GM10248 (cell line): ENCODE results near the gene AMHR2.
"Not testable (repeated sequence)": the region's sequence is repeated elsewhere in the genome, so short reads cannot be mapped to it uniquely, and the experiment has no call there.

Experiments
- CTCF ChIA-PET: fragments of 300-600 bp; sonication (Branson Sonifier 250); formaldehyde crosslinking; extraction: SDS; loops from one replicate; lab custom pipeline; 2021; ENCODE audit warnings: antibody characterized with exemption; lab: Yijun Ruan, JAX
- POLR2A ChIA-PET: fragments of 350-650 bp; sonication (Branson Sonifier 250); formaldehyde crosslinking; extraction: SDS; loops from one replicate; lab custom pipeline; 2020; ENCODE audit warnings: antibody characterized with exemption; lab: Yijun Ruan, JAX
- DNase-seq: peaks from one replicate; pipeline ENCODE4 v3.0.0; 2012; ENCODE audit errors: extremely low spot score
- TF ChIP-seq, protein P1 (sequence below): IDR thresholded peaks from 2 replicates; pipeline ENCODE4 v1.5.1; 2012; ENCODE audit warnings: mild to moderate bottlenecking, low read depth; ENCODE audit errors: extremely low read depth, missing control alignments, control extremely low read depth

AMHR2 gene

GRCh38 chr12:53425515-53426150 is 2.0 kb downstream of the AMHR2 start:
- POLR2A ChIA-PET = no interaction called here
- TF ChIP-seq, protein P1, sequence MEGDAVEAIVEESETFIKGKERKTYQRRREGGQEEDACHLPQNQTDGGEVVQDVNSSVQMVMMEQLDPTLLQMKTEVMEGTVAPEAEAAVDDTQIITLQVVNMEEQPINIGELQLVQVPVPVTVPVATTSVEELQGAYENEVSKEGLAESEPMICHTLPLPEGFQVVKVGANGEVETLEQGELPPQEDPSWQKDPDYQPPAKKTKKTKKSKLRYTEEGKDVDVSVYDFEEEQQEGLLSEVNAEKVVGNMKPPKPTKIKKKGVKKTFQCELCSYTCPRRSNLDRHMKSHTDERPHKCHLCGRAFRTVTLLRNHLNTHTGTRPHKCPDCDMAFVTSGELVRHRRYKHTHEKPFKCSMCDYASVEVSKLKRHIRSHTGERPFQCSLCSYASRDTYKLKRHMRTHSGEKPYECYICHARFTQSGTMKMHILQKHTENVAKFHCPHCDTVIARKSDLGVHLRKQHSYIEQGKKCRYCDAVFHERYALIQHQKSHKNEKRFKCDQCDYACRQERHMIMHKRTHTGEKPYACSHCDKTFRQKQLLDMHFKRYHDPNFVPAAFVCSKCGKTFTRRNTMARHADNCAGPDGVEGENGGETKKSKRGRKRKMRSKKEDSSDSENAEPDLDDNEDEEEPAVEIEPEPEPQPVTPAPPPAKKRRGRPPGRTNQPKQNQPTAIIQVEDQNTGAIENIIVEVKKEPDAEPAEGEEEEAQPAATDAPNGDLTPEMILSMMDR = no peak
- CTCF ChIA-PET = interaction anchor here (0.6 to 14.6 kb wide), 4 partner anchors 8 to 103 kb away, joined by 3 to 381 read pairs (median 36); partner anchors contain the start of gene AAAS
- DNase-seq = no peak

DNA sequence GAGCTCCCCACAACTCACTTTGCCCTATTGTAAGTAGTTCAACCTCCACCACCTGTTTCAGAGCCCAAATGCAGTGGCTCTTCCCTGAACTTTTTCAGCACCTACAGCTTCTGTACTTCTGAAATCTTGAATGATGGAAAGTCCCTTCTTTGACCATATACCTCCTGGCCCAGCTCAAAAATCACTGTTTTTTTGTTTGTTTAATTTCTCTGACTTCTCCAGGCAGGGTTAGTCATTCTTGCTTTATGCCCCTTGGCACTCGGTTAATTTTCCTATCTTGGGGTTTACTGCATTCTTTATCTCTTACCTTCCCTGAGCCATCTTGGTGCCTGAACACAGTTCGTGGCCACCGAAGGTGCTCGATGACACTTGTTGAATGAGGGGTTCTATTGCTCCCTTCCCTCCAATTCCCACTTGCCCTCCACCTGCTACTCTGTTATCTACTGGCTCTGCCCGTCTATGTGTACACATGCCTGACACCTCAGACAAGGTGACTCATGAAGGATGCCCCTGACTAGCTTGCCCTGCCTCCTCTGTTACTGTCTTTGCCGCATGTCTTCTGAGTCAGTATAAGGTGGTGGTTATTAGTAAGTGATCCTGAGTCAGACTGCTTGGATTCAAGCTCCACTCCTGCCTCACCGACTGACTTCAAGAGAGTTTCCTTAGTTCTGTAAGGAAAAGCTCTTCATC is 4.4 kb downstream of the AMHR2 start:
- no peak for DNase-seq
- TF ChIP-seq, protein P1 = no peak
- CTCF ChIA-PET = interaction anchor here (0.9 to 14.6 kb wide), 6 partner anchors 12 to 107 kb away, joined by 3 to 381 read pairs (median 6); partner anchors contain the start of gene AAAS
- POLR2A ChIA-PET = no interaction called here

GRCh38 chr12:53428741-53429140 is 5.1 kb downstream of the AMHR2 start:
- CTCF ChIA-PET = interaction anchor here (0.9 to 14.6 kb wide), 8 partner anchors 7 to 107 kb away, joined by 3 to 381 read pairs (median 4); partner anchors contain the start of gene AAAS
- POLR2A ChIA-PET = no interaction called here
- TF ChIP-seq, protein P1 = no peak
- no peak for DNase-seq

DNA sequence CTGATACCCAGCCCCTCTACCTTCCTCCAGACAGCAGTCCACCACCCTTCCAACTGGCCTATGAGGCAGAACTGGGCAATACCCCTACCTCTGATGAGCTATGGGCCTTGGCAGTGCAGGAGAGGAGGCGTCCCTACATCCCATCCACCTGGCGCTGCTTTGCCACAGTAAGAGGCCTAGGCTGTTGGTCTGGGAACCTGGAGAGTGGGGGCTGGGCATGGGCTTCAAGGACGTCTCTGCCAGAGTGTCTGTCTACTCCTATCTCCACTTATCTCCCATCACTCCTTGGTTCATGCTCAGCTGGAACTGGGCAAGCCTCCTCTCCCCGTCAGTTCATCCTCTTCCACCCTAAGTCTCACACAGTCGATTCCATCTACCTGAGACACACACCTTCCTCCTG is 6.5 kb downstream of the AMHR2 start:
- POLR2A ChIA-PET = no interaction called here
- TF ChIP-seq, protein P1 = no peak
- CTCF ChIA-PET = interaction anchor here (1.2 to 14.6 kb wide), 2 partner anchors 9 to 78 kb away, joined by 4 to 381 read pairs; no protein-coding TSS in a partner anchor
- DNase-seq = no peak

DNA sequence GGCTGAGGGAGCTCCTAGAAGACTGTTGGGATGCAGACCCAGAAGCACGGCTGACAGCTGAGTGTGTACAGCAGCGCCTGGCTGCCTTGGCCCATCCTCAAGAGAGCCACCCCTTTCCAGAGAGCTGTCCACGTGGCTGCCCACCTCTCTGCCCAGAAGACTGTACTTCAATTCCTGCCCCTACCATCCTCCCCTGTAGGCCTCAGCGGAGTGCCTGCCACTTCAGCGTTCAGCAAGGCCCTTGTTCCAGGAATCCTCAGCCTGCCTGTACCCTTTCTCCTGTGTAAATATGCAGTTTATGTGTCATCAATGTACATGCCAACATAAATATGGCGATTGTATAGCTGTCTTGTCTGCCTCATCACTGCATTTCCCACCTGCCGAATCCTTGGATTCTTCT is 7.5 kb downstream of the AMHR2 start:
- CTCF ChIA-PET = interaction anchor here (2.4 to 14.6 kb wide), 2 partner anchors 80 to 110 kb away, joined by 8 to 381 read pairs; partner anchors contain the start of gene AAAS
- POLR2A ChIA-PET = no interaction called here
- no peak for DNase-seq
- TF ChIP-seq, protein P1 = no peak

GRCh38 chr12:53435326-53435725 is 11.7 kb downstream of the AMHR2 start:
- CTCF ChIA-PET, DNase-seq, POLR2A ChIA-PET: not testable (repeated sequence)

GRCh38 chr12:53439582-53439981 is 15.9 kb downstream of the AMHR2 start:
- CTCF ChIA-PET = interaction anchor here (0.7 to 1.5 kb wide), 8 partner anchors 11 to 118 kb away, joined by 3 to 8 read pairs (median 4); partner anchors contain the start of genes AAAS and AMHR2
- POLR2A ChIA-PET, DNase-seq: not testable (repeated sequence)
